HEK293 (cell line): Measurements from ENCODE around the gene DCTN3.

Experiments
- CTCF ChIA-PET: fragments of 350-600 bp; formaldehyde crosslinking; extraction: SDS; loops from one replicate; lab custom pipeline; 2021; ENCODE audit warnings: antibody characterized with exemption; lab: Yijun Ruan, JAX
- POLR2A ChIA-PET: fragments of 300-600 bp; formaldehyde crosslinking; extraction: SDS; loops from one replicate; lab custom pipeline; 2020; ENCODE audit warnings: antibody characterized with exemption, inconsistent platforms; lab: Yijun Ruan, JAX
- H3K27ac ChIP-seq: fragments of 200-500 bp; sonication (Bioruptor generic); 2 replicates; pipeline ENCODE4 v1.5.1; 2014; ENCODE audit warnings: low read depth, low read length, control low read depth, inconsistent platforms; ENCODE audit errors: extremely low read depth
- H3K36me3 ChIP-seq, 2 experiments: fragments of 200-500 bp in 1 of 2; sonication (Bioruptor generic) in 1 of 2; 1 replicate in 1 of 2; 2 replicates in 1 of 2; pipeline ENCODE4 v1.5.1; 2014 to 2017; ENCODE audit warnings: inconsistent platforms in 2 of 2, low read length in 2 of 2; ENCODE audit not compliant: control insufficient read depth in 2 of 2, insufficient read depth in 1 of 2
- H3K4me1 ChIP-seq: fragments of 200-500 bp; sonication (Bioruptor generic); 2 replicates; pipeline ENCODE4 v1.5.1; 2014; ENCODE audit warnings: mild to moderate bottlenecking, low read length, inconsistent platforms; ENCODE audit not compliant: control insufficient read depth, insufficient read depth
- H3K4me3 ChIP-seq: 2 replicates; pipeline ENCODE4 v1.5.1; 2011; ENCODE audit warnings: low read depth, mild to moderate bottlenecking, control low read depth, low read length, moderate library complexity
- H3K9me3 ChIP-seq: fragments of 200-500 bp; sonication (Bioruptor generic); 2 replicates; pipeline ENCODE4 v1.5.1; 2014; ENCODE audit warnings: low read depth, low read length, inconsistent platforms; ENCODE audit not compliant: control insufficient read depth, insufficient read depth
- AEBP2 ChIP-seq: fragments of 450-650 bp; formaldehyde crosslinking; IDR thresholded peaks from 2 replicates; pipeline ENCODE4 v1.5.1; 2016; ENCODE audit warnings: missing biosample characterization, missing genetic modification characterization, borderline replicate concordance
- BCL11A ChIP-seq: fragments of 450-650 bp; formaldehyde crosslinking; IDR thresholded peaks from 2 replicates; pipeline ENCODE4 v1.5.1; 2016; ENCODE audit warnings: low read depth, missing biosample characterization, missing genetic modification characterization
- GFI1B ChIP-seq: fragments of 450-650 bp; formaldehyde crosslinking; IDR thresholded peaks from 2 replicates; pipeline ENCODE4 v1.5.1; 2016; ENCODE audit warnings: missing biosample characterization, missing genetic modification characterization
- INSM2 ChIP-seq: fragments of 450-650 bp; formaldehyde crosslinking; IDR thresholded peaks from 2 replicates; pipeline ENCODE4 v1.5.1; 2016; ENCODE audit warnings: missing biosample characterization, missing genetic modification characterization
- KLF16 ChIP-seq: fragments of 450-650 bp; formaldehyde crosslinking; IDR thresholded peaks from 2 replicates; pipeline ENCODE4 v1.5.1; 2017; ENCODE audit warnings: missing biosample characterization, missing genetic modification characterization
- MZF1 ChIP-seq: fragments of 450-650 bp; formaldehyde crosslinking; IDR thresholded peaks from 2 replicates; pipeline ENCODE4 v1.5.1; 2017; ENCODE audit warnings: missing biosample characterization, missing genetic modification characterization, borderline replicate concordance
- RBAK ChIP-seq: fragments of 450-650 bp; formaldehyde crosslinking; IDR thresholded peaks from 2 replicates; pipeline ENCODE4 v1.5.1; 2016; ENCODE audit warnings: missing biosample characterization, missing genetic modification characterization
- SCRT1 ChIP-seq: fragments of 450-650 bp; formaldehyde crosslinking; IDR thresholded peaks from 2 replicates; pipeline ENCODE4 v1.5.1; 2016; ENCODE audit warnings: missing biosample characterization, missing genetic modification characterization, borderline replicate concordance
- SP7 ChIP-seq: fragments of 450-650 bp; formaldehyde crosslinking; IDR thresholded peaks from 2 replicates; pipeline ENCODE4 v1.5.1; 2016; ENCODE audit warnings: missing biosample characterization, missing genetic modification characterization
- ZBTB49 ChIP-seq: fragments of 450-650 bp; formaldehyde crosslinking; IDR thresholded peaks from 2 replicates; pipeline ENCODE4 v1.5.1; 2016; ENCODE audit warnings: missing biosample characterization, missing genetic modification characterization, low read depth
- ZFP41 ChIP-seq: fragments of 450-650 bp; formaldehyde crosslinking; IDR thresholded peaks from 2 replicates; pipeline ENCODE4 v1.5.1; 2016; ENCODE audit warnings: missing biosample characterization, missing genetic modification characterization, borderline replicate concordance
- ZFP69B ChIP-seq: fragments of 450-650 bp; formaldehyde crosslinking; IDR thresholded peaks from 2 replicates; pipeline ENCODE4 v1.5.1; 2016; ENCODE audit warnings: missing biosample characterization, missing genetic modification characterization
- ZNF155 ChIP-seq: fragments of 450-650 bp; formaldehyde crosslinking; IDR thresholded peaks from 2 replicates; pipeline ENCODE4 v1.5.1; 2016; ENCODE audit warnings: missing biosample characterization, missing genetic modification characterization
- ZNF16 ChIP-seq: fragments of 450-650 bp; formaldehyde crosslinking; IDR thresholded peaks from 2 replicates; pipeline ENCODE4 v1.5.1; 2016; ENCODE audit warnings: low read depth, missing biosample characterization, missing genetic modification characterization
- ZNF18 ChIP-seq: fragments of 450-650 bp; formaldehyde crosslinking; IDR thresholded peaks from 2 replicates; pipeline ENCODE4 v1.5.1; 2016; ENCODE audit warnings: missing biosample characterization, missing genetic modification characterization
- ZNF266 ChIP-seq: fragments of 450-650 bp; formaldehyde crosslinking; IDR thresholded peaks from 2 replicates; pipeline ENCODE4 v1.5.1; 2016; ENCODE audit warnings: missing biosample characterization, missing genetic modification characterization, low read depth
- ZNF302 ChIP-seq: fragments of 450-650 bp; formaldehyde crosslinking; IDR thresholded peaks from 2 replicates; pipeline ENCODE4 v1.5.1; 2016; ENCODE audit warnings: missing biosample characterization, missing genetic modification characterization, low read depth
- ZNF350 ChIP-seq: fragments of 450-650 bp; formaldehyde crosslinking; IDR thresholded peaks from 2 replicates; pipeline ENCODE4 v1.5.0; 2017; ENCODE audit warnings: missing biosample characterization, mild to moderate bottlenecking, missing genetic modification characterization
- ZNF423 ChIP-seq: fragments of 450-650 bp; formaldehyde crosslinking; IDR thresholded peaks from 2 replicates; pipeline ENCODE4 v1.5.1; 2016; ENCODE audit warnings: missing biosample characterization, missing genetic modification characterization
- ZNF473 ChIP-seq: fragments of 450-650 bp; formaldehyde crosslinking; IDR thresholded peaks from 2 replicates; pipeline ENCODE4 v1.5.1; 2017; ENCODE audit warnings: missing biosample characterization, missing genetic modification characterization
- ZNF510 ChIP-seq: fragments of 450-650 bp; formaldehyde crosslinking; IDR thresholded peaks from 2 replicates; pipeline ENCODE4 v1.5.1; 2018; ENCODE audit warnings: mild to moderate bottlenecking, missing genetic modification characterization, missing biosample characterization; ENCODE audit not compliant: insufficient replicate concordance
- ZNF585B ChIP-seq: fragments of 450-650 bp; formaldehyde crosslinking; IDR thresholded peaks from 2 replicates; pipeline ENCODE4 v1.5.1; 2016; ENCODE audit warnings: missing biosample characterization, missing genetic modification characterization
- ZNF596 ChIP-seq: fragments of 450-650 bp; IDR thresholded peaks from 2 replicates; pipeline ENCODE4 v1.5.0; 2018; ENCODE audit warnings: missing biosample characterization, mild to moderate bottlenecking, missing genetic modification characterization, moderate library complexity
- ZSCAN16 ChIP-seq: fragments of 450-650 bp; formaldehyde crosslinking; IDR thresholded peaks from 2 replicates; pipeline ENCODE4 v1.5.1; 2016; ENCODE audit warnings: missing biosample characterization, missing genetic modification characterization
- ZXDB ChIP-seq: fragments of 450-650 bp; formaldehyde crosslinking; IDR thresholded peaks from 2 replicates; pipeline ENCODE4 v1.5.1; 2016; ENCODE audit warnings: missing biosample characterization, missing genetic modification characterization

The DCTN3 gene

GRCh38 chr9:34568774-34569173 lies 51.5 kb downstream of the DCTN3 start:
- H3K36me3 ChIP-seq: no peaks in the 10 kb centered on the region
- H3K4me3 ChIP-seq: no peak overlapping the region
- POLR2A ChIA-PET: no interaction called here
- H3K4me1 ChIP-seq: no peaks in the 10 kb centered on the region
- TF ChIP-seq ZNF596 (tag by site-specific recombination) (no peak), ZNF16 (no peak), KLF16 (tag by site-specific recombination) (no peak), ZNF423 (tag by site-specific recombination) (no peak)
- TF ChIP-seq, all 188 proteins: peak for 0
- Histone ChIP-seq H3K27ac (no peak overlapping the region), H3K9me3 (no peaks in the 10 kb centered on the region)
- CTCF ChIA-PET: interaction anchor here (0.6 to 3.7 kb wide), 3 partner anchors 23 to 165 kb away, joined by 5 to 26 read pairs (median 5); no protein-coding TSS in a partner anchor

GRCh38 chr9:34568133-34568532 lies 52.2 kb downstream of the DCTN3 start:
- ChIA-PET POLR2A (no interaction called here), CTCF (interaction anchor here (0.9 to 3.7 kb wide), 3 partner anchors 20 to 164 kb away, joined by 3 to 26 read pairs (median 5); no protein-coding TSS in a partner anchor)
- H3K4me3 ChIP-seq: no peak overlapping the region
- H3K27ac ChIP-seq: no peak overlapping the region
- no peaks in the 10 kb centered on the region for H3K36me3 ChIP-seq
- H3K9me3 ChIP-seq: no peaks in the 10 kb centered on the region
- H3K4me1 ChIP-seq: no peaks in the 10 kb centered on the region
- TF ChIP-seq ZXDB (tag by site-specific recombination) (no peak), RBAK (tag by site-specific recombination) (no peak), ZNF350 (tag by site-specific recombination) (no peak), AEBP2 (no peak), INSM2 (no peak), SP7 (no peak), GFI1B (tag by site-specific recombination) (no peak), ZNF473 (tag by site-specific recombination) (no peak), SCRT1 (no peak)

- no peaks in the 10 kb centered on the region for H3K4me1 ChIP-seq
- CTCF ChIA-PET: interaction anchor here (1.0 kb wide), 1 partner anchor 9 kb away, joined by 3 read pairs; no protein-coding TSS in a partner anchor
- POLR2A ChIA-PET: no interaction called here
- no peaks in the 10 kb centered on the region for H3K9me3 ChIP-seq
- no peak overlapping the region for H3K27ac ChIP-seq
- H3K36me3 ChIP-seq: no peaks in the 10 kb centered on the region
- no peak overlapping the region for H3K4me3 ChIP-seq
- TF ChIP-seq ZBTB49 (no peak), ZFP41 (tag by site-specific recombination) (no peak), BCL11A (tag by site-specific recombination) (no peak), ZFP69B (tag by site-specific recombination) (no peak), MZF1 (tag by site-specific recombination) (no peak), ZNF585B (no peak), ZNF510 (tag by site-specific recombination) (no peak), ZSCAN16 (tag by site-specific recombination) (no peak), ZNF155 (no peak), ZNF18 (tag by site-specific recombination) (no peak), ZNF266 (no peak), ZNF302 (tag by site-specific recombination) (no peak)
Observed at GRCh38 chr9:34566972-34567371, 53.3 kb downstream of the DCTN3 start.
